ENCODE data around the gene CFAP61. TPM values are rescaled to one million over a fixed set of nuclear protein-coding genes. Genes with fewer than 3 reads are reported as not detected.
"Not testable (repeated sequence)": the region's sequence is repeated elsewhere in the genome, so short reads cannot be mapped to it uniquely, and the experiment has no call there.

CFAP61 gene
- total RNA-seq, 1 donor from 2014 or later, result 2.0 TPM

GRCh38 chr20:20321917-20322316 is 269.6 kb downstream of the CFAP61 start:
- no peak for DNase-seq (ENCODE audit: low read depth)

- DNase-seq (ENCODE audit: low read depth), result no peak
These were observed 270.6 kb downstream of the CFAP61 start for GRCh38 chr20:20322912-20323311.

- peak; percentile 3 for DNase-seq (ENCODE audit: low read depth)
These were observed 275.4 kb downstream of the CFAP61 start for GRCh38 chr20:20327746-20328145.

GRCh38 chr20:20329564-20329963 is 277.2 kb downstream of the CFAP61 start:
- no peak for DNase-seq (ENCODE audit: low read depth)

- no peak for DNase-seq (ENCODE audit: low read depth)
These were observed 278.8 kb downstream of the CFAP61 start for GRCh38 chr20:20331156-20331555.

GRCh38 chr20:20331817-20332216 is 279.5 kb downstream of the CFAP61 start:
- DNase-seq (ENCODE audit: low read depth), result no peak

- DNase-seq (ENCODE audit: low read depth), result no peak
These were observed 281.5 kb downstream of the CFAP61 start for GRCh38 chr20:20333866-20334265.

GRCh38 chr20:20334489-20334888 is 282.2 kb downstream of the CFAP61 start:
- DNase-seq (ENCODE audit: low read depth), result no peak

- no peak for DNase-seq (ENCODE audit: low read depth)
These were observed 285.9 kb downstream of the CFAP61 start for GRCh38 chr20:20338133-20338730.

- DNase-seq (ENCODE audit: low read depth), result no peak
These were observed 288.1 kb downstream of the CFAP61 start for GRCh38 chr20:20340443-20340842.

GRCh38 chr20:20341371-20341770 is 289.0 kb downstream of the CFAP61 start:
- no peak for DNase-seq (ENCODE audit: low read depth)

- no peak for DNase-seq (ENCODE audit: low read depth)
These were observed 289.7 kb downstream of the CFAP61 start for GRCh38 chr20:20342066-20342465.

- DNase-seq (ENCODE audit: low read depth), result no peak
These were observed 291.6 kb downstream of the CFAP61 start for GRCh38 chr20:20343932-20344331.

GRCh38 chr20:20344476-20344875 is 292.1 kb downstream of the CFAP61 start:
- no peak for DNase-seq (ENCODE audit: low read depth)

- DNase-seq (ENCODE audit: low read depth), result no peak
These were observed 301.2 kb downstream of the CFAP61 start for GRCh38 chr20:20353576-20353975.

- not testable (repeated sequence) for DNase-seq (ENCODE audit: low read depth)
These were observed 303.2 kb downstream of the CFAP61 start for GRCh38 chr20:20355503-20355902.

- DNase-seq (ENCODE audit: low read depth), result no peak
These were observed 306.5 kb downstream of the CFAP61 start for GRCh38 chr20:20358801-20359200.

GRCh38 chr20:20359628-20360027 is 307.3 kb downstream of the CFAP61 start:
- no peak for DNase-seq (ENCODE audit: low read depth)

GRCh38 chr20:20360464-20360863 is 308.1 kb downstream of the CFAP61 start:
- peak; percentile 47 for DNase-seq (ENCODE audit: low read depth)

- no peak for DNase-seq (ENCODE audit: low read depth)
These were observed 310.6 kb downstream of the CFAP61 start for GRCh38 chr20:20362774-20363433.

- DNase-seq (ENCODE audit: low read depth), result no peak
These were observed 311.1 kb downstream of the CFAP61 start for GRCh38 chr20:20363434-20363798.

- DNase-seq (ENCODE audit: low read depth), result no peak
These were observed 311.7 kb downstream of the CFAP61 start for GRCh38 chr20:20363799-20364592.

Data from renal cortical epithelial cell (primary cell).